ENCODE measurements around the gene GPRIN1.

Gene GPRIN1

DNA sequence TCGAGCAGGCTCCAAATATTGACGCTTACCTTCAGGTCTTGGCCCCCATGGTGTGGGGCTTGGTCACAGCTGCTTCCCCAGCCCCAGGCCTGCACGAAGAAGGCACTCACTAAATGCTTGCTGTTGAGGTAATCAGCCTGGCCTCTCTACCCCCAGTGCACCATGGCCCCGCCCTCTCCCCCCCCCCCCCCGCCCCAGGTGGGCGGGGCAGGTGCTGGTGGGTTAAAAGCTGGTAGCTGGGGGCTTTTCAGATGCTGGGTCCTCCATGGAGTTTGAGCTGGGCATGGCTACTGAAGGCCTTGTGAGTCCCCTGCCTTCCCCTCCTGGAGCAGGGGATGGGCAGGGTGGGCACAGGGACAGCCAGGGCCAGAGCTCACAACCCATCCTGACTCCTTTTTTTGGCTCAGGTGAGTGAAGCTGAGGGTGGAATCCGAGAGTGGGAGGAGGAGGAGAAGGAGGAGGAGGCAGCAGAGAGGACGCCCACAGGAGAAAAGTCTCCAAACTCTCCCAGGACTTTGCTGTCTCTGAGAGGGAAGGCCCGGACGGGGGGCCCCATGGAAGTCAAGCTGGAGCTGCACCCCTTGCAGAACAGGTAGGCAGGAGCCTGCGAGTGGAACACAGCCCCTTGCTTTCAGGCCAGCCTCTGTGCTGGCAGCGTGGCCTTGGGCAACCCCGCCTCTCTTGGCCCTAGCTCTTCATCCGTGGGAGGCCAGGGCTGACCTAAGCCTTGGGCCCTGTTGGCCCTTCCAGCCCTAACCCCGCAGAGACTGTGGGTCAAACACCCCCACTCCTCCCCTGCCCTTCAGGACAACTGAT, 32.9 kb upstream of the GPRIN1 start:
- DNase-seq, result no peak

DNA sequence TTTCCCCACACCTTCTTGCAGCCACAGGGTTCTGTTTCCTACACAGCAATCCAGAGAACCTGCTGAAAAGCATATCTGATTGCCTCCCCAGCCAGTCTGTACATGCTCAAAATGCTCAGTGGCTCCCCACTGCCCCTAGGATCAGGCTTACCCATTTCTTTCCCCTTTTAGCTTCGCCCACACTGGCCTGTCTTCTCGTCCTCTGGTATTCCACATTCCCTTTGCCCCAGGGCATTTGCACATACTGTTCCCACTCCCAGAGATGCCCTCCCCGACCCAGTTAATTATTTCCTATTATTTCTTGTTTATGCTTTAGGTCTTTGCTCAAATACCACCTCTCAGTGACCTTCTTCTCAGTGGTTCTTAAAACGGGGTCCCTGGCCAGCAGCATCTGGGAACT, 30.7 kb upstream of the GPRIN1 start:
- no peak for DNase-seq

DNA sequence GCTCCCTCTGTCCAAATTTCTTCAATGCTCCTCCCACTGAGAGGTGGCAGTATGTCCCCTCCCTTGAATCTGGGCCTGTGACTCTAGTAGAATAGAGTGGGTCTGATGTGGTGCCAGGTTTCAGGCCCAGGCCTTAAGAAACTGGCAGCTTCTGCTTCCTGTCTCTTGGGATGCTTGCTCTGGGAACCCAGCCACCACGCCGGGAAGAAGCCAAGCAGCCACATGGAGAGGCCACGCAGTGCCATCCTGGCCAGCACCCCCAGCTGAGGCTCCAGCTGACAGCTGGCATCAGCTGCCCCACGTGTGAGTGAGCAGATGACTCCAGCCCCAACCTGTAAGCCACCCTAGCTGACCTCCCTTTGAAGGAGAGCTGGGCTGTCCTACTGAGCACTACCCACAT, 30.0 kb upstream of the GPRIN1 start:
- no peak for DNase-seq

DNA sequence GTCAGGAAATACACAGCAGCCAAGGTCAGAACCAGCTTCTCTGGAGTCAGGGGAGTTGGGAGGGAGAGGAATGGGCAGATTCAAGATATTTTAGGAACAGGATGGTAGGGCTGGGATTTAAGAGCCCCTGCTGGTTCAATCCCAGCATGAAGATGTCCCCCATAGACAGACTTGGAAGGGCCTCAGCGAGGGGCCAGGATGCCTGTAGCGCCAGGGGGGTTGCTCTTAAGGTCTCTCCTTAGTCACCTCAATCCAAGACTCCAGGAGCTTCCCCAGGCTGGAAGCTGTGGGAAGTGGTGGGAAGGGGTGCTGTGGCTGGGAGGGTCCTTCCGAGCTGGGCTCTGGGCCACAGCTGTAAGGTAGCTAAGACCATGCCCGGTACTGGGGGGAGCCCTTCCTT, 29.3 kb upstream of the GPRIN1 start:
- DNase-seq, result no peak

DNA sequence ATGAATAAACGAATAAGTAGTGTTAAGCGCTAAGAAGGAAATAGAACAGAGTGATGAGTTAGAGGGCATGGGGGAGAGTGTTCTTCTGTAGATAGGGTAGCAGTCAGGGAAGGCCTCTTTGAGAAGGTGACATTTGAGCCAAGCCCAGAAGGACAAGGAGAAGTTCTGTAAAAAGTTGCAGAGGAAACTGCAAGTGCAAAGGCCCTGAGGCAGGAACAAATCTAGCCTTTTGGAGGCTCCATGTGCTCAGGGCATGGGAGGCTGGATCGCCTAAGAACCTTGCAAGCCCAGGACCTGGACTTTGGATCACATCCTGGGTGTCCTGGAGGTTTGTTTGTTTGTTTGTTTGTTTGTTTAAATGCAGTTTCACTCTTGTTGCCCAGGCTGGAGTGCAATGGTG, 28.5 kb upstream of the GPRIN1 start:
- no peak for DNase-seq

DNA sequence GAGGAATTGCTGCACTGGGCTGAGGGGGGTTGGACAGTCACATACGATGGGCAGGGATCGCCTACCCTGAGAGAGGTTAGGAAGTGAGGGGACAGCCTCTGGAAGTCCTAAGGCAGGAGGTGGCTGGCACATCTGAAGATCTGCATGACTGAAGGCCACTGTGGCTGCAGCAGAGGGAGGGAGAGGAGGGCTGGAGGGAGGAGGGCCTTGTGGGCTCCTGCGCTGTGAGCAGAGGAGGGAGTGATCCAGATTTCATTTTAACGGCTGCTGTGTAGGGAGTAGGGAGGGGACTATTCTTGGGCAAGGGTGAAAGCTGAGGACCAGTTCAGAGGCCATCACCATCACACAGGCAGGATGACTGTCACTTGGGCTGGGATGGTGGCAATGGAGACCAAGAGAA, 27.6 kb upstream of the GPRIN1 start:
- no peak for DNase-seq

DNA sequence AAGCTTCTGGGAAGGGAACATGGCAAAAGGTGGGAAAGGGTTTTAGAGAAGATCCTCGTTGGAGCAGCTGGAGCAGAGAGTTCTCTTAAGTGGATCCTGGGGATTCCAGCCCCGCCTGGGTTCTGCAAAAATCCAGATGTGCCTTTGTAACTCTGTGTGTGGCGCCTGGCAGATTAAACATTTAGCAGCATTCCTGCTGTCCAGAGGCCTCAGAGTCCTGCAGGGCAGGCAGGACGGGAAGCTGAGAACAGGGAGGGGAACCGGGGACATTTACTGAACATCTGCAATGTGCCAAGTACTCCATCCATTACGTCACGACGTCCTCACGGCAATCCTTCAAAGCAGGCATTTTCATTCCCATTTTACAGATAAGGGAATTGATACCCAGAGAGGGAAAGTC, 26.5 kb upstream of the GPRIN1 start:
- DNase-seq, result no peak

DNA sequence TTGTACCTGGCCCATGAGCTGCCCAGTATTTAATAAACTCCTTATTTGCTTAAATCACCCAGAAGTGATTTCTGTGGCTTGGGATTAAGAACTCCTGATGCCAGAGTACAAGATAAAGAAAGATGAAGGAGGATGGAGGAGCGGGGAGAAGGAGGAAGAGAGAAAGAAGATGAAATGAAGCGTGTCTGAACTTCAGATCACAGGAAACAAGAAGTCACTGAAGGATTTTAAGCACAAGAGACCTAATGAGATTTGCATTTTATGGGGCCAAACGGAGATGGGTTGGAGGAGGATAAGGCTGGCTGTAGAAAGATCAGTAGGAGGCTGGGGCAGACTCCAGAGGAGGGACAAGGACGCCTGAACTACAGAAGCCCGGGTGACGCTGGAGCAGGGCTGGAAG, 23.6 kb upstream of the GPRIN1 start:
- DNase-seq, result no peak

DNA sequence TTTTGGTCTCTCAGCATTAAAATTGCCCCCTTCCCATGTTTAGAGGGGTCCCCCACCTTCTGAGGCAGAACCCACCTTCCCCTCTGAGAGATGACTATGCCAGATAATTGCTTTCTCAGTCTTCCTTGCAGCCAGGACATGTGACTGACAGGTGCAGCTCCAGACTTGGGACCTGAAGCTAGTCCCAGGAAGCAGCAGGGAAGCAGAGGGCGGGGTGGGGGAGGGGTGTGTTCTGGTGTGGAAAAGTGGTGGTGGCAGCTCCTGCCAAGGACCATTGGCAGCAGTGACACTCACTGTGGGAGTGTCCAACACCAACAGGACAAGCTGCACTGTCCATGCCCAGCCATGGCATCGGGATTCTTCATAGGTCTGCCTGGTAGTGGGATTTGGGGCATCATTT, 22.8 kb upstream of the GPRIN1 start:
- DNase-seq, result no peak

DNA sequence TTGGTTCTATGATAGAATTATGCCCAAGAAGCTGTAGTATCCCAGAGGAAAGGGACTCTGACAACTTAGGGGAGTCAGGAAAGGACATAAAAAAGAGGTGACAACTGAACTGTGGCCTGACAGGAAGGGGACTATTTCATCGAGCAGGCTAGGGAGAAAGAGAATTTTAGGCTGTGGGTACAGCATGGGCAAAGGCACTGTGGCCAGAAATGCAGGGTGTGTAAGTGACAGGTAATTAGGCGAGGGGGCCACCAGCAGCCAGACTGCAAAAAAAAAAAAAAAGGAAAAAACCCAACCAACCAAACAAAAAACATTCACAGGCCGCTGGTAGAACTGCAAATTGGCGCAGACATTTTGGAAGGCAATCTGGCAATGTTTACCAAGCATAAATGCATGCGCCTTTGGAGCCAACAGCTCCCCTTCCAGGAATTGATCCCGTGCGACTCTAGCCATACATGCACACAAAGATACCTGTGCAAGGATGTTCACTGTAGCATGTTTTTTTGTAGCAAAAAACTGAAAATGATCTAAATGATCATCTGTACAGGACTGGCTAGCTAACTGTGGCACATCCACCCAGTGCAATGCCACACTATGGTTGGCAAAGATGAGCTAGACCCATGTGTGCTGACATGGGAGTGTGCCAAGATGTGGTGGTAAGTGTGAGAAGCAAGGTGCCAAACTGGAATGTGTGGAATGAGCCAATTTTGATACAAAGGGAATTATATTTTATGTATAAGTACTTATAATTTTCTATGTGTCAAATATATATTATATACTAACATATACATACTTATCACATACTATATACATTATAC, 21.6 kb upstream of the GPRIN1 start:
- DNase-seq, result no peak

DNA sequence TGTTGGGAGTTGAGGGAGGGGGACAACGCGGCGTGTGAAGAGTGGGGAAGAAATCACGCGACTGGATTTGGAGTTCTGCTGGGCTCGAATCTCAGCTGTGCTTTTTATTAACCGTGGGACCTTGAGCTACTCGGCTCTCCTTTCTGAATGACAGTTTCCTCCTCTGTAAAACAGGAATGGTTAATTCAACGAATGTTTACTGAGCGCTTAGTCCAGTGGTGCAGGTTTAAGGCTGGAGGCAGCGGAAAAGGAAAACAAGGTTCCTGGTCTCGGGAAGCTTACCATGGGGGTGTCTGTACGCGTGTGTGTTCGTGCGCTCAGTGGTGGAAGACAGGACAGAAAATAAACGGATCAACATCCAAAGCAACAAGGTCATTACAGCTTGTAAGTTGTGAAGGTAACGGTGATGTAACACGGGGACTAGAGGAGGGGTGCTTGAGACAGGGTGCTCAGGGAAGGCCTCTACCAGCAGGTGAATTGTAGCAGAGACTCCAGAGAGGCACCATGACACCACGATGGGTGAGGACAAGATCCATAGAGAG, 20.8 kb upstream of the GPRIN1 start:
- no peak for DNase-seq

DNA sequence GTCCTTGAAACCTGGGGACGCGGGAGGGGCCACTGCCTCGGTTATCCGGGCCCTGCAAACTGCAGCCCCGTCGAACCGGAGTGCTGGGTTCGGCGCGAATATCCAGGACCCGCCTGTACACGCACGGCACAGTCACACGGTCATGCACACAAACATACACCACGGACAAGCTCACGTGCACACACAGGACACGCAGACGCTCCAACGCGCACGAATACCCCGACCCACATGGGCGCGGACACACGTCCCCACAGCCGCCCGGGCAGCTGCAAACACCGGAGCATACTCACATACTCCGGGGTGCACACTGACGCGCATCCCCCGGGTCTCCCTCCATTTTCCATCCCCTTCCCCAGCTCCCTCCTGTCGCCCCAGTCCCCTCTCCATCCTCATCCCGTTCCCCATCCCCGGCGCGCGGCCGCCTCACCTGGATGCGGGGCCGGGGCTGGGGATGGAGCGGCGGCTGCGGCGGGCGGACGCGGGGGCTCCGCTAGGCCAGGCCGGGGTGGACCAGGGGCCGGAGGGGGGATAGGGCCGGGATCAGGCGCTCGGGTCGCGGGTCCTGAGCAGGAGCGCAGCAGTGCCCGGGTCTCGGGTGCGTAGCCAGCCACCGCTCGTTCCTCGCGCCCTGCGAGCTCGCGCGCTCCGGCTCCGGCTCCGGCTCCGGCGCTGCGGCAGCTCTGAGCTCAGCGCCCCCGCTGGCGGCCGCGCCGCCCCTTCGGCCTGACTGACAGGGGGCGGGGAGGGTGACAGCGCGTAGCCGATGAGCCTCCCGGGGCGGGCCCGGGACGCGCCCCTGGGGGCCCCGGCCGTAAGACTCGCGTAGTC, 20.1 kb upstream of the GPRIN1 start, which contains the start of the genes EIF4E1B and SNCB:
Gene EIF4E1B, plus strand, starts transcription at position 823 of the 828 bp plus-strand sequence. CDS start 12,113 bp downstream, outside the sequence.
Gene SNCB, minus strand, starts transcription at position 682 of the 828 bp plus-strand sequence. CDS start 880 bp downstream, outside the sequence.
- DNase-seq, result no peak

DNA sequence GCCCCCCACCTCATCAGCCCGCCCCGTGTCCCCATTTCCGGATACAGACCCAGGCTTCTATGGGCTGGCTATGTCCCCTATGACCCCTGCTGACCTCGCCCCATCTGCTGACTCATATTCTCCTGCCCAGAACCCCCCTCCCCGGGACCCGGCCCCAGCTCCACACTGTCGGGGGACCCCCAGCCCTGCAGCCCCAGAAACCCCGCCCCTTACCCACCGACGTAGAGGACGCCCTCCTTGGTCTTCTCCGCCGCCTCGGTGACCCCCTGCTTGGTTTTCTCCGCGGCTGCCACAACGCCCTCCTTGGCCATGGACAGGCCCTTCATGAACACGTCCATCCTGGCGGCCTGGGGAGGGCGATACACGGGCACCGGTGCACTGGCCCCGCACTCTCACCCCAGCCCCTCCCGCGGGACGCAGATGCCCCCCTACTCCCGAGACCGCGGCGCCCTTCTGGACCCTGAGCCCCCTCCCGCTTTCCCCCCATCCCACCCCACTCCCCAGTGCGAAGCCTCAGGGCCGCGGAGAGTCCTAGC, 19.4 kb upstream of the GPRIN1 start:
- no peak for DNase-seq

DNA sequence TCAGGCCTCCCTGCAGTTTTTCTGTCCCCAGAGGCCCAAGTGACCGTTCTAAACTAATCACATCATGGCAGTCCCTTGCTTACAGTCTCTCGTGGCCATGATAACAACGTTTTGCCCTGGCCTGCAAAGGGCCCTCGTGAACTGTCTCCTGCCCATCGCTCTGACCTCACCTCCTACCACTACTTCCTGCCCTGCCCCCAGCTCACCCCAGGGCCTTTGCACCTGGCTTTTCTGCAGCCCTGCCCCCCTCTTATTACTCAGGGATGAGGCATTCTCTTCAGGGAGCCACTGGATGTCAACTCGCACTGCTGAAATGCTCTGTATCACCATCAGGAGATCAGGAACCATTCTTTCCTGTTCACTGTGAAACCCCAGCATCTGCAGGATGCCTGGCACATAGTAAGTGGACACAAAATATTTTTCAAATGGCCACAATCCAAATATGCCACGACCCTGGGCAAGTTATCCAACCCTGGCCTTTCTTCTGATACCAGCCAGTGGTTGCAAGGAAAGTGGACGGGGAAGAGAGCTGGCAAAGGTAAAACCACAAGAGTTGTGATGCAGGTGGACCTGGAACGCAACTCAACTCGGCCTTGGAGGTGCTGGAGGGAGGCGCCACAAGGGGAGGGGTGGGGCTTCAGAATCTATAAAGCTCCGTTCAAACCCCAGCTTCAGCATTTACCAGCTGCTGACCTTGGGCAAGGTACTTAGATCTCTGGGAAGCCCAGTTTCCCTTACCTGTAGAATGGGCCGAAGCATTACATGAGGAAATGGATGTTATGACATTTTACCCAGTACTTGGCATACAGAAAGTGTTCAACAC, 18.7 kb upstream of the GPRIN1 start:
- DNase-seq, result no peak

DNA sequence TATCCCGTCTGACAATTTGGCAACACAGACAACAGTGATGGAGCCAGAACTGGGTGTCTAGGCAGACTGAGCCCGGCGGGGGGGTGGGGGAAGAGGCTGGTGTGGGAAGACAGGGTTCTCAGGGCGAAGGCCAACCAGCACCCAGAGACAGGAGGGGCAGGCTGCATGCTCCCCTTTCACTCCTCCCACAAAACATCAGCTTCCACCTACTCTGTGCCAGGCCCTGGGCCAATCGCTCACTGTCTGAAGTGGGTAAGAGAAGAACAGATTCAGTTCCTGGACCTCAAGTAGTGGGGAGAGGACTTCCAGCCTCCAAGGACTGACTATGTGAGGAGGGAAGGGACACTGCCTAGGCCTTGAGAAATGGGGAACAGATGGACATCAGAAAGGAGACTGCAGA, 17.6 kb upstream of the GPRIN1 start:
- no peak for DNase-seq

DNA sequence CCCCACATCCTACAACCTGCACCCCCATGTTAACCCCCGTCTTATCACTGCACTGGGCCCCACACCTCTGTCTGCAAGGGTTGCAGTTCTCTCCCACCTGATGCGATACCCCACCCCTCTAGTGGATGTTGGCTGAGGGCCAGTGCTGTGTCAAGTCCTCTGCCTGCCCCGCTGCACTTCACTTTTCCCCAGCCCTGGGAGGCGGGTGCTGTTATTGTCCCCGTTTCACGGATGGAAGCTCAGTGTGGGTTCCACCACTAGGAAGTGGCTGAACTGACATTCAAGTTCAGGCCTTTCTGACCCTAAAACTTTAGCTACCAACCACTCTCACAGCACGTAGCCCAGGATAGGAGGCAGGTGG, 16.9 kb upstream of the GPRIN1 start:
- DNase-seq, result no peak

DNA sequence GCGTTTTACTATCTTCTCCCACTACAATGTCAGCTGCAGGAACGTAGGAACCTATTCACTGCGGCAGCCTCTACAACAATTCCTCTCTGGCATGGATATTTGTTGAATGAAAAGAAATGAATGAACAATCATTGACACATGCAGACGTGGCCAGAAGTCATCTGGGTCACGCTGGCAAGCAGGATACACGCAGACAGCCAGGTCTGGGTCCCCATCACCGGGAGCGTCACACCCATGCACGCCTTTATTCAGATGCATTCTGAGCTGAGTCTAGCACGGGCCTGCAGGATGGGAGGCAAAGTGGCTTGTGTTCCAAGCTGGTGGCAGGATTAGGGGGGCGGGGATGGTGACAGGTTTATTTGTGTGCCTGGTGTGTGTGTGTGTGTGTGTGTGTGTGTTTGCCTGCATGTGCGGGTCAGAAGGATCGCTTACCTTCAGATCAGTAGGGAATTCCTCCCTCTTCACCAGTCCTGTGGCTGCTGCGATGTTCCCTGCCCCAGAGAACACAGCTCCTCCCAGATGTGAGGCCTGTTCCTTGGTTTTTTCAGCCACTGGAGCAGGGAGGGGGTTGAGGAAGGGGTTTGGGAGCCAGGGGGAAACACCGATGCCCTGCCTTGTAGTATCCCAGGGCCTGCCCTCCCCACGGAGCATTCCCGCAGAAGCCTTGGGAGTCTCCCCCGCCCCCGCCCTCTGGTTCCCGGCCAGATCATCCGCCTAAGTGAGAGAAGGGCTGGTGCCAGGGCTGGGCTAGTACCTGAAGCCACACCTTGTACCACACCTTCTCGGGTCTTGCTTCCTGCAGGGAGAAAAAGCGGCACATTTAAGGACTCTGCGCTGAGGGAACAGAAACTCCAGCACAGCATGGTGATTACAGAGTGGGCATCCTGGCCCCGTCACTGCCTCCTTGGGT, 16.3 kb upstream of the GPRIN1 start:
- no peak for DNase-seq

DNA sequence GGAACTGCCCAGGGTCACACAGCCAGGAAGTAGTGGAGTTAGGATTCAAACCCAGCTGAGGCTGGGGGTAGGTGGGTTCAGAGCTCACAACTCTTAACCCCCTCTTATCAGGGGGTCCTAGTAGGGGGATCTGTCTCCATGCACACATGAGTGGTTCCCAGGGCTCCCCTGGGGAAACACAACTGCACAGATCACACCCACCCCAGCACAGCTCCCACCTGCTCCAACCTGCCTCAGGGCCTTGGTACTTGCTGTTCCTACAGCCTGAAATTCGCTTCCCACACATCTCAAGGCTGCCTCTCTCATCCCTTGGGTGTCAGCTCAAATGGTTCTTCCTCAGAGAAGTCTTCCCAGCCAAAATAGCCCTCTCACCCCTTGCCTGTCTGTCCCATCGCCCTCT, 15.6 kb upstream of the GPRIN1 start:
- DNase-seq, result no peak

DNA sequence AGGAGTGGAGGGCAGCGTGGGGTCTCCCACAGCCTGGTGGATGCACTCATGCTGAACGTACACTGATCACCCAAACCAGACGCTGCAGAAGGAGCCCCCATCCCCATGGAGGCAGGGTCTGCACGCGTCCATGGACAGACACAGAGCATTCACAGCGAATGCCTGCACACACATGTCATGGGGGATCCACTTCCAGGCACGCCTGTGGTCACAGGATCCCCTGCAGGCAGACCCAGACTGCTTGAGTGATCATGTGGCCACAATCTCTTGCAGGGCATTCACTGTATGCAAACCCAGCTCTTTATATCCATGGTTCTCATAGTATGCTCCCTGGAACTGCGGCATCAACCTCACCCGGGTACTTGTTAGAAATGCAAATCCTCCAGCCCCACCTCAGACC, 15.0 kb upstream of the GPRIN1 start:
- no peak for DNase-seq

DNA sequence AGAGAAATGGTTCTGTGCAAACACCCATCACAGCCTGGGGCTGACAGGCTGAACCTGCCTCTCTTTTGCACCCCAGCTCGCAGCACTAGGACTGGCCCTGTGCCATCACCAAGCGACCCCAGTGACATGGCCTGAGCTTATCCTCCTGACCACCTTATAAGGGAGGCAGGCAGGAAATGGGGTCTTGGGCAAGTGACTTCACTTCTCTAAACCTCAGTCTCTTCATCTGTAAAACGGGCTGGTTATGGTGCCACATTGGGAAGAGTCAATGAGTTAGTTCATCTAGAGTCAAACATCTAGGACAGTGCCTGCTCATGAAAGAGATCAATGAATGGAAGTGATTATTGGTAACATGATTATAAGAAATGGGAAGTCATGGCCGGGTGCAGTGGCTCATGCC, 14.2 kb upstream of the GPRIN1 start:
- DNase-seq, result no peak

DNA sequence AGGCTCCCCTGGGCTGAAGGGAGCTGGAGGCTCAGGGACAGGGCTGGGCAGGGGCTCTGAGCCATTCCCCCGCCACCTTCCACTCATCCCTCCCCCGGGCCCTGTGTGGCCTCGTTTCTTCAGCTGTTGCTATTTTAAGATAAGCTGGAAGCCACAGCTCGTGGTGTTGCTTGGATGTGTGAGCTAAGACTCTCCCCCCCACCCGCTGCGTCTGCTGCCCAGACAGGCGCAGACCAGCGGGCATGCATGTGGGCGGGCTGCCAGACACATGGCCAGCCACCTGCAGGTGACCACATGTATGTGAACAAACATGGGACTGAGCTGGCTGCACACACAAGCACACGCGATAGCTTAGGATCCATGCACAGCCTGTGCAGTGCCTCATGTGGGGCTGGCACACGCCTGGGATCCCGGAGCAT, 11.7 kb upstream of the GPRIN1 start:
- DNase-seq, result no peak

Measured in kidney glomerular epithelial cell (primary cell).